Activated naive CD4-positive, alpha-beta T cell treated with anti-CD3 and anti-CD28 coated beads, Interleukin-2, amount 50 U/mL, for 16 hours (primary cell): ENCODE results near the gene SULT6B1.
A peak's percentile ranks its signal among the peaks of the same experiment; 100 is the strongest.
"Not testable (repeated sequence)": the region's sequence is repeated elsewhere in the genome, so short reads cannot be mapped to it uniquely, and the experiment has no call there.

Experiments
- DNase-seq: peaks from one replicate; pipeline ENCODE4 v3.0.0-alpha.2; 2020

Gene SULT6B1

DNA sequence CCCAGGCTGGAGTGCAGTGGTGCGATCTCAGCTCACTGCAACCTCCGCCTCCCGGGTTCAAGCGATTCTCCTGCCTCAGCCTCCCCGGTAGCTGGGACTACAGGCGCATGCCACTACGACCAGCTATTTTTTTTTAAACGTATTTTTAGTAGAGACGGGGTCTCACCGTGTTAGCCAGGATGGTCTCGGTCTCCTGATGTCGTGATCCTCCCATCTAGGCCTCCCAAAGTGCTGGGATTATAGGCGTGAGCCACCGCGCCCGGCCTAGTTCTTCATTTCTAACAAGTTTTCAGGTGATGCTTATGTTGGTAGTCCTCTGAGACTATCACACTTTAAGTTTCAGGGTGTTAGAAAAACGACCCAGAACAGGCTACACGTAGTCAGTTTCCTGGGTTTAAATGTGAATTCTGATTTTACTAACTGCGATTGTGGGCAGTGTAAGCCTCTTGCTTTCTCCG is 7.4 kb upstream of the SULT6B1 start:
- DNase-seq, result not testable (repeated sequence)

DNA sequence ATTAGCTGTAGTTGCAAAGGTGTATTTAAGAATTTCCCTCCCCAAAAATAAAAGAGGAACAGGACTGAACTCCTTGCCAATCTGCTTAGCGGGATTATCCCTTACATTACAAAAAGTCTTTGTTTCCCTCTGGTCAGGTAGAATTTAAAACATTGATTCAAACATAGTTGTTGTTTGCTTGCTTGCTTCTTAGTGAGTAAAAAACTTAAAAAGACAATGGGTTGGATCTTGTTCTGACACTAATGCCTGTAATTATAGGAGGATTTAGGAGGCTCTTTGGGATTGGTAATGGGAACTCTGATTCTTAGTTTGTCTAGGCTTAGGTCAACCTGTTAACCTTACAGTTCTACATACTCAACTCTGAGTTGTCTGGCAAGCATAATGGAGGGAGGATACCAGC is 4.1 kb upstream of the SULT6B1 start:
- no peak for DNase-seq

DNA sequence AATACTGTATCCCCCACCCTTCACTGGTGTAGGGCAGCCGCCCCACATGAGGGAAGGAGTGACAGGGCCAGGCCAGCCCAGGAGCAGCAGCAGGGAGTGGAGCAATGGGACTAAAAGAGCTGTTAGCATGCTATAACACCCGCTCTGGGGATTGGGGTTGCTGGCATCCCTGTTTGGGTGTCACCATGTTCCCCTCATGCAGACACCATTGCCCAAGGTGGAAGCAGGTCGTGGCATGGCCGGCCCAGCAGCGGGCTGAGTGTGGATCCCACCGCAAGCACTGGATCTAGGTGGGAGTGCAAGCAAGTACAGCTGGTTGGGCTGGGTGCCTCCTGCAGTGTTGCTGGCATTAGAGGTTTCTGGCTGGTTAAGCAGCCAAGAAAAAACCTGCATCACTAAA is 3.3 kb upstream of the SULT6B1 start:
- DNase-seq, result no peak

DNA sequence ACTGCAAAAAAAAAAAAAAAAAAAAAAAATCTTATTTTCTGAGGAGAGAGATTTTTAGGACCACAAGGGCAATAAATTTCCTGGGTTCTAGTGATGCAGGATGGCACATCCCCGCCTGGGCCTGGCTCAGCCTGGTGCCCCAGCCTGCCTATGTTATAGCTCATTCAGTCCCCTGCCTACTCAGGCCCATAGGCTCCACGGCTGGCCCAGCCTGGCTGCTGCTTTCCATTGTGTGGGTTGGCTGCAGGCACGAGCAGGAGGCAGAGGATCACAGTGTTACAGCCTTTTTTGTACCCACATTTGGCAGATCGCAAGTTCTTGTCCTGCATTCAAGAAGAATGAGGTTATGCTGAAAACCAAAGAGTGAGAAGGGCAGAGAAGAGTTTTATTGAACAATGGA is 2.8 kb upstream of the SULT6B1 start:
- DNase-seq, result no peak

DNA sequence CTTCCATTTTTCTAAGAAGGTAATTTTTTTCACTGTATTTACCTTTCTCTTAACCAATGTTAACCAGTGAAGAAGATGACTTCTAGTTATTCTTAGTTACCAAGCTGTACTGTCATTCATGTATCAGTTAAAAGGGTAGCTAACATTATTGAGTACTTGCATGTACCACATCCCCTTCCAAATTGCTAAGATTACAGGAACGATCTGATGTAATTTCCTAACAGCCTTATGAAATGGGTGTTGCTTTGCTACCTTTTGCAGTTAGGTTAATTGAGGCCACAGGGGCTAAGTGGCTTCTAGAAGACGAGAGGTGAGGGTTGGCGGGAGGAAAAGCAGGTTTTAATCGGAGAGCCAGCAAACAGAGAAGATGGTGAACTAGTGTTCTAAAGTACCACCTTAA is 1.8 kb upstream of the SULT6B1 start:
- DNase-seq, result no peak

DNA sequence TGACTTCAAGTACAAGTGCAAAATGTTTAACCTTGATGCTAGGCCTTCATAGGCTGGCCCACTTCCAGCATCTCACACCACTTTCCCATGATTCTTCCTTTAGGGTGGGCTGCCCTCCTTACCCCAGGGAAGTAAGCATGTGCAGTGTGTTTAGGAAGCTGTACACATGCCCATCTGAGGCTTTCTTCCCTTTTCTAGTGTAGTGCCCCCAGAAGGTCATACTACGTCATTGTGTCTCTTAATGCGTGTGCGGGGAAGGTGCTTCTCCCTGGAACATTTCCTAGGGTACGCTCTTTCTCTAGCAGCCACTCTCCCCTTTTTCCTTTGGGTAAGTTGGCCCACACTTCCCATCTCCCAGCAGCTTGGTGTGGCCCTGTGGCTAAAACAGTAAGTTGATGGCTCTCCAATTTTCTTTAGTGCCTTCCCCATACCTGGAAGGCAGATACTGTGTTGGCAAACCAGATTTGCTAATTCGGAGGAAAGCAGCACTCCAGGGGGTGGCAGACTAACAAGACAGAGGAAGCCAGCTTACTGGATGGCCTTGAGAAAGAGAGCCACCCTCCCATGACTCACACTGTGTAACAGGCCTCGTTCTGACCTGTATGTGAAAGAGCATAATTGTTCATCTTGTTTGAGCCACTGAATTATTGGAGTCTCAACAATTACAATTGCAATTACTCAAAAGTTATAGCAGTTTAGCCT is 1.1 kb upstream of the SULT6B1 start:
- DNase-seq, result no peak

DNA sequence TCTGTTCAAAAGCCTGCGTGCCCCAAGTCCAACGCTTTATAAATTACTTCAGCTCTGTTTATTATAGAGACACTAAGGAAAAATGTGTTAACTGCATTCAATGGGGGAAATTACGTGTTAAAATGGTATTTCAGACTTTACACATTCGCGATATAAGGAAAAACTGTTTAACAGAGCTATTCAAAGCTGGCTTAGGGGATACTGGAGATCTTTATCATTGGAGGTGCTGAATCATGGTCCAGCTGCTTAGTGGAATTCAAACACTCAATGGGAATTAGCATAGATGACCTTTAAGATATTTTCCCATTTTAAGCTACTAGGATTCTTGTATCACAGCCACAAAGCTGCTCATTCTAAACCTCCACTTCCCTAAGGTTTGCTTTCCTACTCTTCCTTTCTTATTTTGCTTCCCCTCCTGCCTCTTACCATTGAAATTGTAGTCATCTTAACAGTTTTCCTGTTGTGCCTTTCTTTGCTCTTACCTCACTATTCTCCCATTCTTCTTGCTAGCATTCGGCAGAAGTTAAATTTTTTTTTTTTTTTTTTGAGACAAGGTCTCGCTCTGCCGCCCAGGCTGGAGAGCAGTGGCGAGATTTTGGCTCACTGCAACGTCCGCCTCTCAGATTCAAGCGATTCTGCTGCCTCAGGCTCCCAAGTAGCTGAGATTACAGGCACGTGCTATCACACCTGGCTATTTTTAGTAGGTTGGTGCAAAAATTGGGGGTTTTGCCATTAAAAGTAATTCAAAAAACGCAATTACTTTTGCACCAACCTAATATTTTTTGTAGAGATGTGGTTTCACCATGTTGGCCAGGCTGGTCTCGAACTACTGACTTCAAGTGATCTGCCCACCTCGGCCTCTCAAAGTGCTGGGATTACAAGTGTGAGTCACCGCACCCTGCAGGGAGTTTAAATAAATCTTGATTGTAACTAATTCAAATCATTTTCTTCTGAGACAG is 6.5 kb downstream of the SULT6B1 start:
- no peak for DNase-seq

DNA sequence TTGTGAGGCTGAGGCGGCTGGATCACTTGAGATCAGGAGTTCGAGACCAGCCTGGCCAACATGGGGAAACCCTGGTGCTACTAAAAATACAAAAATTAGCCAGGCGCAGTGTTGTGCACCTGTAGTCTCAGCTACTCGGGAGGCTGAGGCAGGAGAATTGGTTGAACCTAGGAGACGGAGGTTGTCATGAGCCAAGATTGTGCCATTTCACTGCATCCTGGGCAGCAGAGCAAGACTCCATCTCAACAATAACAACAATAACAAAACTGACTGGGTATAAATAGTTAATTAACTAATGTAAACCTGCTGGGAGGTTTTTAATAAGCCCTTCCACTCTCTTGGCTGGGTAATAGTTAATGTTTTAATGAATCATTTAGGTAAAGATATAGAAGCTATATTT is 7.8 kb downstream of the SULT6B1 start:
- no peak for DNase-seq

DNA sequence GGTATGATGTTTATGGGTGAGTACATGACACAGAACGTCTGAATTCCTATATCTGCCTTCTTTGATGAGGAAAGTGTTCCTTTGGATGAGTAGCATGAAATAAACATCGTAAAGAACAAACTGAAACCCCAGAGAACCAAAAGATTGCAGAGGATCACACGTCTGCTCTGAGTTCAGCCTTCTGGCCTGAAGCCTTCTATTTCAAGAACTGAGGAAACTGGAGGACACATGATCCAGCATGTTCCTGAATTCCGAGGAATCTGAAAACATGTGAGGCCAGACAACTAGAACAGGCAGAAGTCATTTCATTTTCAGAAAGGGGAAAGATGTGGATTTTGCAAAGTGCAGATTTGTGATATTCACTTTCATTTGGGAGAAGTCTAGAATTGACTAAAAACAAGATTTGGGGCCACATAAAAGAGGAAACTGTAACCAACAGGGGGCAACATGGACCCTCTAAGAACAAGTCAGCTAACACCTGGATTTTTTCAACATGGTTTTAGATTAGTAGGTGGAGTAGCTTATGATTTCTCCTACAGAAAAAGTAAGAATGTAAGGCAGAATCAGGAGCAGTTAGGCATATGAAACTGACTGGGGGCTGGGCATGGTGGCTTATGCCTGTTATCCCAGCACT is 8.3 kb downstream of the SULT6B1 start:
- DNase-seq, result no peak

DNA sequence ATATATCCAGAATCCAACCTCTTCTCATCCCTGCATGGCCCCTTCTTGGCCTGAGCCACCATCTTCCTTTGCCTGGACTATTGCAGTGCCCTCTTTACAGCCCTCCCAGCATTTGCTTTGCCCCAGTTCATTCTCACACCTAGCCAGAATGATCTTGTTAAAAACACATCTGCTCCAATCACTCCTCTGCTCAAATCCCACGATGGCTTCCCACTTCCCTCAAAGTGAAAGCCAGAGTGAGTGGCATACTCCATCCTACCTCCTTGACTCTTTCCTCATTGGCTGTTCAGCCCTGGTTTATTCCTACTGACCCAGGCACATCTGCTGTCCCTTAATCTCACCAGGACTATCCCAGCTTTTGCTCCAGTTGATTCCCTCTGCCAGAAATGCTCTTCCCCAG is 14.7 kb downstream of the SULT6B1 start:
- no peak for DNase-seq

DNA sequence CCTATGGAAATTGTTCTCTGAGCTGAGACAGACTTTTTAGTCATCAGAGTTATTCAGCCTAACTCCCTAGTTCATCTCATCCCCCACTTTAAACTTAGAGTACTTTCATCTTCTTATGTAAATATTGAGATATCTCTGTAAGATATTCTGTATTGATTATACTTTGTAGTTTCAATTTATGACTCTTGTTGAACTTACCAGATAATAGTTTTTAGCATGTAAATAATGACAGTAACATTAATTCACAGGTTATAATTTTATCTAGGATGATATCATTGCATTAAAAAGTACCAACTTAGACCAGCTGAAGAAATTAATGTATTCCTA is 16.9 kb downstream of the SULT6B1 start:
- DNase-seq, result no peak

DNA sequence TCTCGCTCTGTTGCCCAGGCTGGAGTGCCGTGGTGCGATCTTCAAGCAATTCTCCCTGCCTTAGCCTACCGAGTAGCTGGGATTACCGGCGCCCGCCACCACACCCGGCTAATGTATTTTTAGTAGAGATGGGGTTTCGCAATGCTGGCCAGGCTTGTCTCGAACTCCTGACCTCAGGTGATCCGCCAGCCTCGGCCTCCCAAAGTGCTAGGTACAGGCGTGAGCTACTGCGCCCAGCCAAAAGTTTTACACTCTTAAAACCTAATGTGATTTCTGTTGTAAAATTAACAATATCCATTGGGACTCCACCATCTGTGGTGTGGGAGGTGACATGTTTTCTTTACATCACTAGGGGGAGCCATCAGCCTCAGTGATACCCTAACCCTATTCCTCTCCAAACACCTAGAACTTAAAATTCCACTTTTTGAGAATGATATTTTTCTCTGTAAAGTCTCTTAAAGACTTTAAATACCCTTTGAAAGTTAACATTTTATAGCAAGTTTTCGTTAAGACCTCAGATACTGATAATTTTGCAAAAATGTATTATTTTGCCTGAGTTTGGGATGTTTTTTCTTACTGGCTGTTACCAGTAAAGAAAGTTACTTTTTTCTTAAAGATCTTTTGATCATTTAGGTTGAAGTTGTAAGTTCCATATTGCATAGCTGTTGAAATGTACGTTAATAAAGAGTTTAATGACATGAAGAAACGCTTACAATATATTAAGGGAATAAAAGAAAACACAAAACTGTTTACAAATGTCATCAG is 20.1 kb downstream of the SULT6B1 start:
- DNase-seq, result no peak

DNA sequence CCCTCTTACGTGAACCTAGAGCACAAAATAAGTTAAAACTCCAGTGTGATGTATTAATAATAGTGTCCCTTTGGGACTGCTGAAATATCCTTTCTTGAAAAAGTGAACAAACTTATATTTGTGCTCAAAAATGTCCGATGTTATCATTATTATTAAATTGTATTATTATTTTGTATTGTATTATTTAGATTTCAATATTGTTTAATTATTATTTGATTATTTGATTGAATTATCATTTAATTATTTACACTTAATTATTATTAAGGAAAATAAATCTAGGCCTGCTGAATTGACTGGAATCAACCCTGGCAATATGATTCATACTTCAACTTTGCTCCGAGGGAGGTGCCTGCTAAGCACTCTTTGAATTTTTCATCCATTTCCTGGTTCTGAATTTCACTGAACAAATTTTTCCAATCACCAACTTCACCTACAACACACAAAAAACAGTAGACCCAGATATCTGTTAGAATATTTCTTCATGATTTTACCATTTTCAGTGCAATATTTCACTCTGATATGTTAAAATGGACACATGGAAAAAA is 20.8 kb downstream of the SULT6B1 start:
- DNase-seq, result no peak

DNA sequence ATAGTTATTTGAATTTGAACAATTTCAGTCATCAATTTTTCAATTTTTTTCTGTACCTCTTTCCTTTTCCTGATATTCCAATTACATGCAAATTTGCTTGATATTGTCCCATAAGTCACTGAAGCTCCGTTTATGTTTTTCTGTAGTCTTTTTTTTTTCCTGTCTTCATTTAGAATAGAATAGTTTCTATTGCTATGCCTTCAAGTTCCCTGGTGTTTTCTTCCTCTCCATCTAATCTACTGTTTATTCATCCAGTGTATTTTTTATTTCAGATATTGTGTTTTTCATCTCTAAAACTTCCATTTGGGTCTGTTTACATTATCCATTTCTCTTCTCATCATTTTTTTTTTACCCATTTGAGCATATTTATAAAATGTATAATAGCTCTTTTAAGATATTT is 23.7 kb downstream of the SULT6B1 start:
- DNase-seq, result no peak

DNA sequence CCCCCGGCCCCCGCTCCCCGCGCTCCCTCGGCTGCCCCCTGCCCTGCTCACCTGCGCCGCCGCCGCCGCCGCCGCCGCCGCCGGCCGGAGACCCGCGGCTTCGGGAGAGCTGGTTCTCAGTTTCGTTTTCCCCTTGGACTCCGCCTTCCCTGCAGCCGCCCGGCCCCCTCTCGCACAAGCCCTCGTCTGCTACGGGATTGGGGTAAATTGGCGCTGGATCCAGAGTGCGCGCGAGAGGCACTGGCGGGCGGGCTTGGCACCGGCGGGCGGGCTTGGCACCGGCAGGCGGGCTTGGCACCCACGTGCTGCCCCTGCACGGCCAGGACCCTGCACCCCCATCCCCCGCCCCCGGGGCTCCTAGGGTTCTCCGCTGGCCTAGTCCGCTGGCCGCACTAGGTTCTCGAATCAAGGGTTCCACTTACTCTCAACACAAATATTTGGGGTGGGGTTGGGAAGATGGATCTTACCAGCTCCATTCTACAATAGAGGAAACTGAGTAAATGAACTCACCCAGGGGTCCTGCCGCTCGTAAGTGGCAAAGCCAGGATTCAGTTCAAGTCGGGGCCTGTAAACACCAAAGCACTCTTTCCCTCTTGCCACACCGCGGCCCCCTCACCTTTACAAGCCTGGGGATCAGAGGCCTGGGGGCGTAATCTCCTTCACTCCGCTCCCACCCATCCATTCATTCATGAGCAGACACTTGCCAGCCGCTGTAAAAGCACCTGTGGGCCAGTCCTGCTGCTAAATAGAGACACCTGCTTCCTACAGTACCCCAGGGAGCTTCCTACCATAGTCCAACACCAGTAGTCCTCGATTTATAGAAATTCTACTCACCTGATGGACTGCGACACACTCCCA is 31.4 kb downstream of the SULT6B1 start, which contains the start of gene EIF2AK2:
EIF2AK2 (minus strand) TSS at position 124 of the 858 bp plus-strand sequence. CDS start 9,174 bp downstream, outside the sequence.
- DNase-seq, result peak; percentile 77

DNA sequence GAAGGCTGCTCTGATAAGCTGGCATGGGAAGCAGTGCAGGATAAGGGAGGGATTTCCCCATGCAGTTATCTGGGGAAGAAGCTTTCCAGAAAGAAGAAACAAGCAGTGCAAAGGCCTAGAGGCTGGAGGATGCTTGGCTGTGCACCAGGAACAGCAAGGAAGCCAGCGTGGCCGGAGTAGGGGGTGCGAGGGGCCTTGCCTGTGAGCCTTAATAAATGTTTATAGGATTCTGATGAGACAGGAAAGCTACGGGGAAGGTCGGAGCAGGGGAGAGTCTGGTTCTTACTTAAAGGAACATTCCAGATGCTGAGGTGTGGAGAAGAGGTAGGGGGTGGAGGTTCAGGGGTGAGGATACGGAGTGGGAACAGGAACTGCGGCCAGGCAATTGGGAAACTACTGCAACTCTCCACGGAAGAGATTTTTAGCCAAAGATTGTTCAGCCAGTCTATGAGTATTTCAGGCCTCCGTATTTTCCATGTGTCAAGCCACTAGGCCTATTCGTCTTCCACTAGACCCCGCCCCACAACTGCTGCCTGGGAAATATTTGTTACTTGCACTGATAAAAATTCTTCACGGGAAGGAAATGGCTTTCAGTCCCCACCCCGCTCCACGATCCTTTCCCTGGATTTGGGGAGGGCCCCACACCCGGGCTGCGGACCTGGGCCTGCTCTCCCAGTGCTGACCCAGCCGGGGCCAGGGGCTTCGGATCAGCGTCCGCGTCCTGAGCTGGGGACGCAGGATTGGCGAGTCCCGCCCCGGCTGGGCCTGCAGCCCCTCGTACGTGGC is 32.2 kb downstream of the SULT6B1 start:
- DNase-seq, result peak; percentile 48

DNA sequence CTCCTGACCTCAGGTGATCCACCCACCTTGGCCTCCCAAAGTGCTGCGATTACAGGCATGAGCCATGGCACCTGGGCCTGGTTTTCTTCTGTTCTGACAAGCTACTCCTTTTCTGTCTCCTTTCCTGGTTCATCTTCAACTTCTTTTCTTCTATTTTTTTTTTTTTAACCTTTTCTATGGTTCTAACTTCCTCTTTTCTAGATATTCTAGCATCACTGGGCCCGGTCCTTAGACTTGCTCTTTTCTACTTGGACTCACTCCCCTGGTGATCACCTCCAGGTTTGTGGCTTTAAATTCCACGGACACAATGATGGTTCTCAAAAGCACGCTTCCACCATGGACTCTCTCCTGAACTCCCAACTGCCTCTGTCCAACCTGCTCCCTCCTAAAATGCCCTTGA is 33.7 kb downstream of the SULT6B1 start:
- DNase-seq, result no peak

DNA sequence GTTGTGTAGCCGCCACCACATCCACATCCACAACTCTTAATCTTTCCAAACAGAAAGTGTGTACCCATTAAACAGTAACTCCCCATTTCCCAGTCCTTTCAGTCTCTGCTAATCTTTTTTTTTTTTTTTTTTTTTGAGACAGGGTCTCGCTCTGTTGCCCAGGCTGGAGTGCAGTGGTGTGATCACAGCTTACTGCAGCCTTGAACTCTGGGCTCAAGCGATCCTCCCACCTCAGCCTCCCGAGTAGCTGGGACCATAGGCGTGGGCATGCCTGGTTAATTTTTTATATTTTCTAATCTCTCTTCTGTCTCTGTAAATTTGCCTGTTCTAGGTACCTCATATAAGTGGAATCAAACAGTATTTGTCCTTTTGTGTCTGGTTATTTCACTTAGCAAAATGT is 35.2 kb downstream of the SULT6B1 start:
- no peak for DNase-seq

DNA sequence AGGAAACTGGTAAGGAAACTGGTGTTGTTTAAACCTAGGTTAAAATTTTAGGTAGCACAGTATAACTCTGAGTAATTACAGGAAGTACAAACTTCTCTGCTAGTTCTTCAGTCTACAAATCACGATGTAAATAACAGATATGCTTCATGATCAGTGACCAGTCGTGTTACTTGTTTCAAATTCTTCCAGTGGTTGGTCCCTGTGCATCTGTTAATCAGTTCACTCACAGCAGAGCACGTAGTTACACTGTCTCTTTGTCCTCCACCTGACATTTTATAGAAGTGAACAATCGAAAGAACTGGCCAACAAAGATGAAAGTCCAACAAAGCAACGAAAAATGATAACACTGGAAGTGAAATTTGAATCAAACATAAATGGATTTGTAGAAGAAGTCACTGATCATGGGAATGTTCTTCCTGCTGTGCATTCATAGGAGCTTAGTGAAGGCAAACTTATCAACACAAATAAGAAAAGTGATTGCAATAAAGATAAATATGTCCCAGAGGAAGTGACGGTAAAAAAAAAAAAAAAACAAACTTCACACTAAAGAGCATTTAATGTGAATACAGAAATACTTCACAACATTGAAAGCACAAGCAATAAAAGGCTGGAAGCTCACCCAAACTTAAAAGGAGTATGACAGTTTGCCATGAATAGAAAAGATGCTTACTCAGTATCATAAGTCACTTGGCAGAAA is 38.7 kb downstream of the SULT6B1 start:
- no peak for DNase-seq

DNA sequence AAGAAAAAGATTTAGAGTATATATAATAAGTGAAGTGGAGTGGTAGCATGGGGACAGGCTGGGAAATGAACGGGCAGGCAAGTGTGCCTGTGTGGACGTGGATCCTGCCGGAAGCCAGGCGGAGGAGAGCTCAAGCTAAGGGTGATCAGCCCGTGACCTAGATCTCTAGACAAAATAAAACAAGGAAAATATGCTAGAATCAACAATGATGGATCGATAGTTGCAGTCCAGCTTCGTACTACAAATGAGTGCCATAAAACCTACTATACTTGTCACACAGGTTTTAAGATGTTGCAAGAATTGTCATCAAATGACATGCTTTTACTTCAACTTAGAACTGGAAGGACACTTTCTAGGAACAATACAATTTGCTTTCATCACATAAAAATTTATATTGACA is 40.1 kb downstream of the SULT6B1 start:
- no peak for DNase-seq
